Stimulated activated CD4-positive, alpha-beta T cell treated with anti-CD3 and anti-CD28 coated beads, Interleukin-12 subunit alpha, Interleukin-12 subunit beta, amount 100 ng/mL, for 48 hours (primary cell): ENCODE results near the gene CACNB3.

Experiments
- DNase-seq, 3 donors: peaks; one replicate each; pipeline ENCODE4 v3.0.0-alpha.2; 2020; ENCODE audit warnings: low read depth in 2 of 3, low spot score in 1 of 3

The CACNB3 gene

GRCh38 chr12:48817873-48818830 lies at the start of gene CACNB3:
TSS of gene CACNB3 (plus strand) at chr12:48818496. CDS start at chr12:48818930, 434 bp downstream.
- DNase-seq = peak; percentile 45 to 71 (median 68)

- no peak for DNase-seq
These were observed 49.6 kb upstream of the CACNB3 start for GRCh38 chr12:48768736-48769135.

- no peak for DNase-seq
These were observed 47.5 kb upstream of the CACNB3 start for GRCh38 chr12:48770756-48771155.

- DNase-seq = no peak
These were observed 46.6 kb upstream of the CACNB3 start for GRCh38 chr12:48771588-48772112.

GRCh38 chr12:48773686-48774085 lies 44.6 kb upstream of the CACNB3 start:
- DNase-seq = no peak

- no peak for DNase-seq
These were observed 43.8 kb upstream of the CACNB3 start for GRCh38 chr12:48774516-48774915.

GRCh38 chr12:48775299-48775698 lies 43.0 kb upstream of the CACNB3 start:
- no peak for DNase-seq

GRCh38 chr12:48775991-48776649 lies 42.2 kb upstream of the CACNB3 start:
- DNase-seq = no peak

- no peak for DNase-seq
These were observed 41.3 kb upstream of the CACNB3 start for GRCh38 chr12:48776956-48777355.

GRCh38 chr12:48777501-48778400 lies 40.5 kb upstream of the CACNB3 start:
- no peak for DNase-seq

GRCh38 chr12:48779869-48780268 lies 38.4 kb upstream of the CACNB3 start:
- DNase-seq = no peak

GRCh38 chr12:48780381-48781025 lies 37.8 kb upstream of the CACNB3 start:
- no peak for DNase-seq

GRCh38 chr12:48781750-48782456 lies 36.4 kb upstream of the CACNB3 start:
- no peak for DNase-seq

- no peak for DNase-seq
These were observed 35.6 kb upstream of the CACNB3 start for GRCh38 chr12:48782457-48783395.

GRCh38 chr12:48783432-48783831 lies 34.9 kb upstream of the CACNB3 start:
- DNase-seq = no peak

GRCh38 chr12:48786591-48787544 lies 31.4 kb upstream of the CACNB3 start:
- no peak for DNase-seq

- DNase-seq = no peak
These were observed 30.3 kb upstream of the CACNB3 start for GRCh38 chr12:48787791-48788523.
